A549 treated with AZD9567 at 1 μM for 4 hours (cell line): ENCODE data around the gene BACE2. TPM values are rescaled to one million over a fixed set of nuclear protein-coding genes. Genes with fewer than 3 reads are reported as not detected.

Experiments used
- total RNA-seq: library from RNA; stranded (reverse); fragments of 200-300 nt; extraction: Qiagen RNA extraction; gene quantifications from 5 replicates; pipeline ENCODE4 v1.2.3, GENCODE V29; 2022; ENCODE audit not compliant: insufficient read depth

BACE2 gene
- total RNA-seq = 20.1 to 28.0 TPM (median 20.4 TPM) in 5 replicates

GRCh38 chr21:41167348-41168342, at the start of gene BACE2:
Gene BACE2, plus strand, starts transcription at chr21:41168160. Its CDS starts 104 bp downstream, at chr21:41168264.

GRCh38 chr21:41316200-41317062, 148.5 kb downstream of the BACE2 start, which contains the start of gene FAM3B:
Gene FAM3B, plus strand, starts transcription at chr21:41316801. Its CDS starts 79 bp downstream, at chr21:41316880.

Other genes with a start within 250 kb of the BACE2 start
- not detected in 5 replicates for gene FAM3B, start 148.6 kb downstream of the BACE2 start, total RNA-seq
- gene MX2, start 193.9 kb downstream of the BACE2 start, total RNA-seq = 0.02 to 0.09 TPM (median 0.05 TPM) in 3 of 5 replicates, not detected in the others